ENCODE results near the gene EPHA6.
"Not testable (repeated sequence)": the region's sequence is repeated elsewhere in the genome, so short reads cannot be mapped to it uniquely, and the experiment has no call there.

The EPHA6 gene

DNA sequence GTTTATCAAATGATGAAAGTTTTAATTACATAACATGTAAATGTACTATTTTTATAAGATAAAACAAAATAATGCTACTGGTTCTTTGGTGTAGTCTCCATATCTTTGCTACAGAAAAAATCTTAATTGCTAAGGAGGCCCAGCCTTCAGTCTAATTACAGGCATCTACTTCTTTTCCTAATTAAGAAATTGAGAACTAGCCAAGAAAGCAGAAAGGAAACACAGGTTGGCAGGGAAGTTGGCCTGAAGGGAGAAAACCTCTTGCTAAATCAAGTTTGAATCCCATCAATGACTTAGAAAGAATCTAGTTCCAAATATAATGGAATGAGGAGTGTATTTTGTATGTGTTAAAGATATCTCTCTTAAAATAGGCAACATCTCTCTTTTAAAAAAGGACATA, 737.8 kb downstream of the EPHA6 start:
- TF ChIP-seq, protein P1, sequence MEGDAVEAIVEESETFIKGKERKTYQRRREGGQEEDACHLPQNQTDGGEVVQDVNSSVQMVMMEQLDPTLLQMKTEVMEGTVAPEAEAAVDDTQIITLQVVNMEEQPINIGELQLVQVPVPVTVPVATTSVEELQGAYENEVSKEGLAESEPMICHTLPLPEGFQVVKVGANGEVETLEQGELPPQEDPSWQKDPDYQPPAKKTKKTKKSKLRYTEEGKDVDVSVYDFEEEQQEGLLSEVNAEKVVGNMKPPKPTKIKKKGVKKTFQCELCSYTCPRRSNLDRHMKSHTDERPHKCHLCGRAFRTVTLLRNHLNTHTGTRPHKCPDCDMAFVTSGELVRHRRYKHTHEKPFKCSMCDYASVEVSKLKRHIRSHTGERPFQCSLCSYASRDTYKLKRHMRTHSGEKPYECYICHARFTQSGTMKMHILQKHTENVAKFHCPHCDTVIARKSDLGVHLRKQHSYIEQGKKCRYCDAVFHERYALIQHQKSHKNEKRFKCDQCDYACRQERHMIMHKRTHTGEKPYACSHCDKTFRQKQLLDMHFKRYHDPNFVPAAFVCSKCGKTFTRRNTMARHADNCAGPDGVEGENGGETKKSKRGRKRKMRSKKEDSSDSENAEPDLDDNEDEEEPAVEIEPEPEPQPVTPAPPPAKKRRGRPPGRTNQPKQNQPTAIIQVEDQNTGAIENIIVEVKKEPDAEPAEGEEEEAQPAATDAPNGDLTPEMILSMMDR (conservative IDR thresholded peaks at IDR 0.05; ENCODE audit: low read length): no peak
- no peak overlapping the region for H3K4me3 ChIP-seq (ENCODE audit: low read length)
- DNase-seq (ENCODE audit: low read depth): no peak

DNA sequence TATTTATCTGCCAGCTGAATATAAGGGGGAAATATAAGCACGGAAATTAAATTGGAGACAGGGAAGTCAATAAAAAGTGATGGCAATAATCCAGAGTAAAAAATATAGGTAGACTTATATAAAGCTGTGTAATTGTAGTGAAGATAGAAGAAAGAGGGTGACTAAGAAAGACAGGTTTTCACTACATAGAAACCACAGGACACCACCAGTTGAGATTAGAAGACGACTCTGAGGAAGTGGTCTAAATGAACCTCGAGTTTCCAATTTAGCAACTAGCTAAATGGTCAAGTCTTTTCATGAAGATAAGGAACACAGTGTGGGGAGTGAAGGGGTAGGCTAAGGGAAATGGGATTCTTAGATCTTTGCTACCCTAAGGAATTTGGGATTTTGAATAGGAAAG, 761.3 kb downstream of the EPHA6 start:
- no peak for DNase-seq (ENCODE audit: low read depth)
- TF ChIP-seq, protein P1 (conservative IDR thresholded peaks at IDR 0.05; ENCODE audit: low read length): no peak
- H3K4me3 ChIP-seq (ENCODE audit: low read length): no peak overlapping the region

DNA sequence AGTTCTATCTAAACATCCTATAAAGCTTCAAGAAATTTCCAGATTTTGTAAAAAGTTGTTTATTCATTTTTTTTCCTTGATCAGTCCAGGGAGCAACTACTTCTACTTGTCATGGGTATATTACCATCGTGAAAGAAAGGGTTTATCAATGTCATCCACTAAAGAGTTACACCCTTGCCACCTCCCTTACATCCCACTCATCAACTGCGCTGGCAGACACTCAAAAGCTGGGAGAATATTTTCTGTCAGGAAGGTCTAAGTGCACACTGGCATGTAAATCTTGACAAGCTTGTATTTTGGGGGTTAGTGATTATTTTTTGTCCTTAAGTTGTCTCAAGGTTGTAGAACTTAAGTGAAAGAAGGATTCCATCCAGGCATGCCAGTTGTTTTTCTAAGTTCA, 761.8 kb downstream of the EPHA6 start:
- H3K4me3 ChIP-seq (ENCODE audit: low read length): no peak overlapping the region
- no peak for DNase-seq (ENCODE audit: low read depth)
- TF ChIP-seq, protein P1 (conservative IDR thresholded peaks at IDR 0.05; ENCODE audit: low read length): no peak

DNA sequence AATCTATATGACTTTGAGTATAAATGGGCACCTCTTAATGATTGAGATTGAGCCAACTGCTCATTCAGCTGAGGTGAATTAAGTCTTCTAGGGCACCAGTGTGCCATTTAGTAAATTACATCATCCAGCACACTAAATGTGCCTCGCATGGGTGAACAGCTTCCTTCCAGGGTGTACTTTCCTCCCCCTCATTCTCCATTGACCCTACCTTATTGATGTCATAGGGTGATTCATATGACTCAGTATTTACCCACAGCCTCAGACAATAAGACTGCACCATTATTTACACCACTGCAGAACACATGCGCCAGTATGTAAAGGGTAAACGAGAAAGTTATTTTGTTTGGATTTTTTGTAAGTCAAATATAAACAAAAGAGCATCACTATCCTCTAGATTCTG, 765.0 kb downstream of the EPHA6 start:
- no peak overlapping the region for H3K4me3 ChIP-seq (ENCODE audit: low read length)
- DNase-seq (ENCODE audit: low read depth): no peak
- TF ChIP-seq, protein P1 (conservative IDR thresholded peaks at IDR 0.05; ENCODE audit: low read length): no peak

DNA sequence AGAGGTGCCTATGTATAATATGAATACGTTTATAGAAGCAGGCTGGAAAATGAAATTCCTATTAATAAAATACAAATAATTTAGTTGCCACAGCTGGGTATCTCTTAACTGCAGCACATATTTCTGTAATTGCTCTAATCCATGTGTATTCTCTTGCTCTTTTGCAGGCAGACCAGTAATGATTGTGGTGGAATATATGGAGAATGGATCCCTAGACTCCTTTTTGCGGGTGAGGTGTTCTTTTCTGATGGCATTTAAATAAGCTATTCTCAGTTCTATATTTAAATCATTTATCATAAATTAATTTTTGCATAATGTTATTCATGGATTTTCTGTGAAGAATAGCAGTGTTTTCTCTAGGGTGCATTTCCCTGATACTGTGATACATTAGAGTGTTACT, 796.2 kb downstream of the EPHA6 start:
- no peak overlapping the region for H3K4me3 ChIP-seq (ENCODE audit: low read length)
- no peak for DNase-seq (ENCODE audit: low read depth)
- TF ChIP-seq, protein P1 (conservative IDR thresholded peaks at IDR 0.05; ENCODE audit: low read length): no peak

DNA sequence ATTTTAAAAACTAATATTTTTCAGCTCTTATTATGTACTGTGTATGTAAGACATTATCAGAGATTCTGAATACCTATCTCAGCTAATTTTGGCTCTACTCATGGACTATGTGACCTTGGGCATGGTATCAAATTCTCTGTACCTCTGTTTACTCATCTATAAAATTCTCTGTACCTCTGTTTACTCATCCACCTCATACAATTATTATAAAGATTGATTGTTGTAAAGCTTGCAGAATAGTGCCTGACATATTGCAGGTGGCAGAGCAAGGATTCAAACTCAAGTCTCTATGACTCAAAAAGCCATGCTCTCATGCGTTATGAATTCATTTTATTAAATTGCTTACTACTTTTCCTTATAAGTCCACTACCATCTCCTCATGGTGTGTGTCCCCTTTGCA, 798.2 kb downstream of the EPHA6 start:
- DNase-seq (ENCODE audit: low read depth): no peak
- TF ChIP-seq, protein P1 (conservative IDR thresholded peaks at IDR 0.05; ENCODE audit: low read length): no peak

DNA sequence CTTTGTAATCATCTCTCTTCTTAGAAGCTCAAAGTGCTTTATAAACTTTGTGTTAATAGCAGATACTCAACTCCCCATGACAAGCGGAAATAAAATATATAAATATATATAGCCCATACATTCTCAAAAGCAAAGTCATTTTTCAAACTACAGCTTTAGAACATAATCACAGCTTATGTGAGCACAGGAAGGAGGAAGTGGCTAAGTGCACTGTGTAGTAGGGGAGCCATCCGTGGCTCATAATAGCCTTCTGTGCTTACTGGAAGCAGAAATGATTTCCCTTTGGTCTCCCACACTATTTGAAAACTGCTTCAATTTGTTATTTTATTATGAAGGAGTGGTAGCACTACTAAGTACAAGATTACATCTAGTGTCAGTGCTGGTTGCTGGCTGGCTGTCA, 798.7 kb downstream of the EPHA6 start:
- no peak for DNase-seq (ENCODE audit: low read depth)

More for the DNA sequence above, 798.2 kb downstream of the EPHA6 start:
- H3K4me3 ChIP-seq (ENCODE audit: low read length): no peak overlapping the region

DNA sequence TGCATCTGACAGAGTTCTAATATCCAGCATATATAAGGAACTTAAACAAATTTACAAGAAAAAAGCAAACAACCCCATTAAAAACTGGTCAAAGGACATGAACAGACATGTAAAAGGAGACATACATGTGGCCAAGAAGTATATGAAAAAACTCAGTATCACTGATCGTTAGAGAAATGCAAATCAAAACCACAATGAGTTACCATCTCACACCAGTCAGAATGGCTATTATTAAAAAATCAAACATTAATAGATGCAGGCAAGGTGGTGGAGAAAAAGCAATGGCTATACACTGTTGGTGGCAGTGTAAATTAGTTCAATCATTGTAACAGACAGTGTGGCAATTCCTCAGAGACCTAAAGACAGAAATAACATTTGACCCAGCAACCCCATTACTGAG, 806.1 kb downstream of the EPHA6 start:
- DNase-seq (ENCODE audit: low read depth); H3K4me3 ChIP-seq (ENCODE audit: low read length): not testable (repeated sequence)

More for the DNA sequence above, 798.7 kb downstream of the EPHA6 start:
- TF ChIP-seq, protein P1 (conservative IDR thresholded peaks at IDR 0.05; ENCODE audit: low read length): no peak
- no peak overlapping the region for H3K4me3 ChIP-seq (ENCODE audit: low read length)
